Transverse colon (tissue), 3 donors: Measurements from ENCODE around the gene HERC3.

Source experiments
- CTCF ChIP-seq, 5 experiments: fragments of 200-600 bp in 3 of 5; fragments of 450-650 bp in 2 of 5; sonication (generic) in 3 of 5; IDR thresholded peaks; 1 replicate in 2 of 5; 2 replicates in 3 of 5; pipeline ENCODE4 v1.5.1; 2016 to 2017; ENCODE audit warnings: antibody characterized with exemption in 5 of 5, inconsistent platforms in 3 of 5, mild to moderate bottlenecking in 2 of 5, moderate library complexity in 1 of 5
- POLR2A ChIP-seq: fragments of 450-650 bp; IDR thresholded peaks from one replicate; pipeline ENCODE4 v1.6.1; 2016; ENCODE audit warnings: antibody characterized with exemption, mild to moderate bottlenecking, moderate library complexity

GRCh38 chr4:88599298-88599697 lies 7.0 kb downstream of the HERC3 start:
- TF ChIP-seq CTCF (IDR thresholded peaks at IDR 0.05) (no peak), POLR2A (no peak)
